Measurements from ENCODE around the gene RPRD1B.
"Not testable (repeated sequence)": the region's sequence is repeated elsewhere in the genome, so short reads cannot be mapped to it uniquely, and the experiment has no call there.

RPRD1B gene

GRCh38 chr20:38001173-38001875, 32.2 kb upstream of the RPRD1B start:
- no peak for DNase-seq (ENCODE audit: low read depth)

GRCh38 chr20:38001981-38002380, 31.6 kb upstream of the RPRD1B start:
- no peak for DNase-seq (ENCODE audit: low read depth)

GRCh38 chr20:38002422-38002821, 31.1 kb upstream of the RPRD1B start:
- no peak for DNase-seq (ENCODE audit: low read depth)

- DNase-seq (ENCODE audit: low read depth) = no peak
Measured at GRCh38 chr20:38004416-38004815, 29.1 kb upstream of the RPRD1B start.

- DNase-seq (ENCODE audit: low read depth) = no peak
Measured at GRCh38 chr20:38005903-38006302, 27.6 kb upstream of the RPRD1B start.

GRCh38 chr20:38007526-38007925, 26.0 kb upstream of the RPRD1B start:
- DNase-seq (ENCODE audit: low read depth) = no peak

GRCh38 chr20:38008233-38008944, 25.2 kb upstream of the RPRD1B start:
- DNase-seq (ENCODE audit: low read depth) = no peak

- DNase-seq (ENCODE audit: low read depth) = not testable (repeated sequence)
Measured at GRCh38 chr20:38009416-38009815, 24.1 kb upstream of the RPRD1B start.

GRCh38 chr20:38011696-38012095, 21.9 kb upstream of the RPRD1B start:
- no peak for DNase-seq (ENCODE audit: low read depth)

GRCh38 chr20:38012332-38012731, 21.2 kb upstream of the RPRD1B start:
- DNase-seq (ENCODE audit: low read depth) = no peak

GRCh38 chr20:38013887-38014286, 19.7 kb upstream of the RPRD1B start:
- DNase-seq (ENCODE audit: low read depth) = no peak

GRCh38 chr20:38017959-38018358, 15.6 kb upstream of the RPRD1B start:
- no peak for DNase-seq (ENCODE audit: low read depth)

- no peak for DNase-seq (ENCODE audit: low read depth)
Measured at GRCh38 chr20:38018385-38018784, 15.2 kb upstream of the RPRD1B start.

GRCh38 chr20:38021087-38021772, 12.3 kb upstream of the RPRD1B start:
- DNase-seq (ENCODE audit: low read depth) = no peak

GRCh38 chr20:38023181-38024001, 10.2 kb upstream of the RPRD1B start:
- DNase-seq (ENCODE audit: low read depth) = no peak

- no peak for DNase-seq (ENCODE audit: low read depth)
Measured at GRCh38 chr20:38024496-38024895, 9.1 kb upstream of the RPRD1B start.

GRCh38 chr20:38029453-38029852, 4.1 kb upstream of the RPRD1B start:
- no peak for DNase-seq (ENCODE audit: low read depth)

GRCh38 chr20:38031957-38032356, 1.6 kb upstream of the RPRD1B start:
- no peak for DNase-seq (ENCODE audit: low read depth)

GRCh38 chr20:38032585-38033329, 789 bp upstream of the RPRD1B start:
- DNase-seq (ENCODE audit: low read depth) = peak; percentile 48

GRCh38 chr20:38034108-38034649, 633 bp downstream of the RPRD1B start:
- DNase-seq (ENCODE audit: low read depth) = no peak

- DNase-seq (ENCODE audit: low read depth) = no peak
Measured at GRCh38 chr20:38034961-38035360, 1.4 kb downstream of the RPRD1B start.
